Gastroesophageal sphincter (tissue), 3 donors: ENCODE measurements around the gene AZGP1.
"Not testable (repeated sequence)": the region's sequence is repeated elsewhere in the genome, so short reads cannot be mapped to it uniquely, and the experiment has no call there.

Experiments used
- POLR2A ChIP-seq, 2 donors: fragments of 450-650 bp; IDR thresholded peaks; one replicate each; pipeline ENCODE4 v1.6.1; 2017; ENCODE audit warnings: antibody characterized with exemption in 2 of 2, mild to moderate bottlenecking in 2 of 2, moderate library complexity in 1 of 2
- TF ChIP-seq, protein P1 (sequence below), 4 experiments: fragments of 200-600 bp in 2 of 4; fragments of 450-650 bp in 2 of 4; sonication (generic) in 1 of 4; IDR thresholded peaks; one replicate each; pipeline ENCODE4 v1.5.1; 2017 to 2019; ENCODE audit warnings: antibody characterized with exemption in 4 of 4, mild to moderate bottlenecking in 2 of 4, moderate library complexity in 2 of 4

DNA sequence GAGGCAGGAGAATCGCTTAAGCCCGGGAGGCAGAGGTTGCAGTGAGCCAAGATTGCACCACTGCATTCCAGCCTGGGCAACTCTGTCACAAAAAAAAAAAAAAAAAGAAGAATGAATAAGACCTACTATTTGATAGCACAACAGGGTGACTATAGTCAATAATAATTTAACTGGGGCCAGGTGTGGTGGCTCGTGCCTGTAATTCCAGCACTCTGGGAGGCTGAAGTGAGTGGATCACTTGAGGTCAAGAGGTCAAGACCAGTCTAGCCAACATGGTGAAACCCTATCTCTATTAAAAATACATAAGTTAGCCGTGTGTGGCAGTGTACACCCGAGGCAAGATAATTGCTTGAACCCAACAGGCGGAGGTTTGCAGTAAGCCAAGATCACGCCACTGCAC, 2.0 kb downstream of the AZGP1 start:
- not testable (repeated sequence) for TF ChIP-seq POLR2A (IDR thresholded peaks at IDR 0.05)
- TF ChIP-seq, protein P1, sequence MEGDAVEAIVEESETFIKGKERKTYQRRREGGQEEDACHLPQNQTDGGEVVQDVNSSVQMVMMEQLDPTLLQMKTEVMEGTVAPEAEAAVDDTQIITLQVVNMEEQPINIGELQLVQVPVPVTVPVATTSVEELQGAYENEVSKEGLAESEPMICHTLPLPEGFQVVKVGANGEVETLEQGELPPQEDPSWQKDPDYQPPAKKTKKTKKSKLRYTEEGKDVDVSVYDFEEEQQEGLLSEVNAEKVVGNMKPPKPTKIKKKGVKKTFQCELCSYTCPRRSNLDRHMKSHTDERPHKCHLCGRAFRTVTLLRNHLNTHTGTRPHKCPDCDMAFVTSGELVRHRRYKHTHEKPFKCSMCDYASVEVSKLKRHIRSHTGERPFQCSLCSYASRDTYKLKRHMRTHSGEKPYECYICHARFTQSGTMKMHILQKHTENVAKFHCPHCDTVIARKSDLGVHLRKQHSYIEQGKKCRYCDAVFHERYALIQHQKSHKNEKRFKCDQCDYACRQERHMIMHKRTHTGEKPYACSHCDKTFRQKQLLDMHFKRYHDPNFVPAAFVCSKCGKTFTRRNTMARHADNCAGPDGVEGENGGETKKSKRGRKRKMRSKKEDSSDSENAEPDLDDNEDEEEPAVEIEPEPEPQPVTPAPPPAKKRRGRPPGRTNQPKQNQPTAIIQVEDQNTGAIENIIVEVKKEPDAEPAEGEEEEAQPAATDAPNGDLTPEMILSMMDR (IDR thresholded peaks at IDR 0.05): not testable (repeated sequence)
